Neural cell (in vitro differentiated cells): Measurements from ENCODE around the gene PPP2R5B. TPM values are rescaled to one million over a fixed set of nuclear protein-coding genes. Genes with fewer than 3 reads are reported as not detected.

ENCODE experiments used
- H2AFZ ChIP-seq: fragments of 200-600, 300-800 bp; sonication (generic), shearing (Covaris generic); 2 replicates; pipeline ENCODE4 v1.6.0; 2014; ENCODE audit warnings: low read depth, mild to moderate bottlenecking, antibody characterized with exemption, low read length, moderate library complexity
- H3F3A ChIP-seq: fragments of 200-600 bp; shearing (Covaris generic); 2 replicates; pipeline ENCODE4 v1.6.1; 2016; ENCODE audit warnings: mild to moderate bottlenecking, moderate library complexity, mixed read lengths, antibody characterized with exemption, low read length; ENCODE audit not compliant: insufficient read depth, poor library complexity, severe bottlenecking
- H3K27ac ChIP-seq: fragments of 200-600, 300-800 bp; sonication (generic), shearing (Covaris generic); 2 replicates; pipeline ENCODE4 v1.5.1; 2014; ENCODE audit warnings: mild to moderate bottlenecking, low read length, moderate library complexity
- H3K27me3 ChIP-seq: fragments of 300-800, 200-600 bp; sonication (generic), shearing (Covaris generic); 2 replicates; pipeline ENCODE4 v1.6.0; 2014; ENCODE audit warnings: mild to moderate bottlenecking, low read depth, low read length, moderate library complexity; ENCODE audit not compliant: insufficient read depth
- H3K36me3 ChIP-seq: fragments of 300-800, 200-600 bp; sonication (generic), shearing (Covaris generic); 2 replicates; pipeline ENCODE4 v1.5.1; 2014; ENCODE audit warnings: mild to moderate bottlenecking, antibody characterized with exemption, low read length, moderate library complexity; ENCODE audit not compliant: insufficient read depth
- H3K4me2 ChIP-seq: fragments of 300-800, 200-600 bp; sonication (generic), shearing (Covaris generic); 2 replicates; pipeline ENCODE4 v1.6.0; 2014; ENCODE audit warnings: mild to moderate bottlenecking, low read length
- H3K4me3 ChIP-seq: fragments of 300-800, 200-600 bp; sonication (generic), shearing (Covaris generic); 2 replicates; pipeline ENCODE4 v1.5.1; 2014; ENCODE audit warnings: mild to moderate bottlenecking, low read length, moderate library complexity
- H3K79me2 ChIP-seq: fragments of 200-600 bp; shearing (Covaris generic); replicated peaks from 2 replicates; pipeline ENCODE4 v1.6.0; 2014; ENCODE audit warnings: mild to moderate bottlenecking, low read length, moderate library complexity; ENCODE audit not compliant: insufficient read depth
- H3K9ac ChIP-seq: fragments of 300-800, 200-600 bp; sonication (generic), shearing (Covaris generic); 2 replicates; pipeline ENCODE4 v1.6.1; 2016; ENCODE audit warnings: mild to moderate bottlenecking, low read length, mixed read lengths
- H3K9me2 ChIP-seq: fragments of 200-600 bp; shearing (Covaris generic); 2 replicates; pipeline ENCODE4 v1.6.1; 2016; ENCODE audit warnings: mild to moderate bottlenecking, low read length, mixed read lengths; ENCODE audit not compliant: insufficient read depth
- H3K9me3 ChIP-seq: fragments of 200-600, 300-800 bp; sonication (generic), shearing (Covaris generic); 2 replicates; pipeline ENCODE4 v1.6.1; 2016; ENCODE audit warnings: mild to moderate bottlenecking, mixed run types, low read length, moderate library complexity, mixed read lengths
- H4K20me1 ChIP-seq: fragments of 200-600 bp; shearing (Covaris generic); 2 replicates; pipeline ENCODE4 v1.6.1; 2016; ENCODE audit warnings: mild to moderate bottlenecking, mixed run types; ENCODE audit not compliant: insufficient read depth
- CTCF ChIP-seq: fragments of 450-650 bp; IDR thresholded peaks from 2 replicates; pipeline ENCODE4 v1.5.1; 2014; ENCODE audit warnings: antibody characterized with exemption, mild to moderate bottlenecking, moderate library complexity; ENCODE audit not compliant: poor library complexity, severe bottlenecking
- EP300 ChIP-seq: fragments of 450-650 bp; conservative IDR thresholded peaks from 2 replicates; pipeline ENCODE4 v1.6.1; 2014; ENCODE audit warnings: antibody characterized with exemption, mild to moderate bottlenecking, moderate library complexity; ENCODE audit not compliant: poor library complexity, severe bottlenecking
- EZH2 ChIP-seq: fragments of 200-600, 300-800 bp; shearing (Covaris generic), sonication (generic); IDR thresholded peaks from 2 replicates; pipeline ENCODE4 v1.6.1; 2014; ENCODE audit warnings: antibody characterized with exemption, low read length, borderline replicate concordance, mild to moderate bottlenecking; ENCODE audit not compliant: insufficient read depth, poor library complexity, severe bottlenecking
- MXI1 ChIP-seq: fragments of 450-650 bp; conservative IDR thresholded peaks from 2 replicates; pipeline ENCODE4 v1.6.1; 2014; ENCODE audit warnings: antibody characterized with exemption, mild to moderate bottlenecking; ENCODE audit not compliant: poor library complexity, severe bottlenecking
- POLR2AphosphoS5 ChIP-seq: IDR thresholded peaks from 2 replicates; pipeline ENCODE4 v1.6.1; 2012
- RAD21 ChIP-seq: fragments of 450-650 bp; conservative IDR thresholded peaks from 2 replicates; pipeline ENCODE4 v1.6.1; 2014; ENCODE audit warnings: antibody characterized with exemption, mild to moderate bottlenecking, moderate library complexity
- REST ChIP-seq: IDR thresholded peaks from 2 replicates; pipeline ENCODE4 v1.6.1; 2012; ENCODE audit warnings: borderline replicate concordance
- SMC3 ChIP-seq: fragments of 450-650 bp; conservative IDR thresholded peaks from 2 replicates; pipeline ENCODE4 v1.6.1; 2014; ENCODE audit warnings: antibody characterized with exemption, mild to moderate bottlenecking, moderate library complexity; ENCODE audit not compliant: poor library complexity
- TAF1 ChIP-seq: IDR thresholded peaks from 2 replicates; pipeline ENCODE4 v1.6.1; 2012; ENCODE audit warnings: low read depth
- polyA plus RNA-seq: library from polyadenylated mRNA; depleted of rRNA; stranded (reverse); fragments of >200 nt; gene quantifications from 2 replicates; pipeline ENCODE4 v1.2.3, GENCODE V29; 2014

The PPP2R5B gene
- polyA plus RNA-seq, 1 donor from 2014 or later = 76.1 TPM

- peak; percentile 87 for TF ChIP-seq REST
Observed at GRCh38 chr11:64878494-64879243, 45.8 kb upstream of the PPP2R5B start, which contains the start of gene EHD1 (continued).

- Histone ChIP-seq H3K36me3 (no peaks in the 10 kb centered on the region), H3K4me3 (peak overlapping the region; percentile 81), H4K20me1 (no peaks in the 10 kb centered on the region), H3K27ac (peak overlapping the region; percentile 94), H3K9me3 (no peaks in the 10 kb centered on the region), H3K9ac (peak overlapping the region; percentile 93), H2AFZ (peak overlapping the region; percentile 74), H3K79me2 (peaks cover 29% of the 10 kb centered on the region), H3K27me3 (no peaks in the 10 kb centered on the region), H3K4me2 (peak overlapping the region; percentile 57), H3F3A (no peaks in the 10 kb centered on the region), H3K9me2 (no peaks in the 10 kb centered on the region)
- TF ChIP-seq TAF1 (no peak), REST (no peak), CTCF (no peak), RAD21 (no peak), MXI1 (no peak), EP300 (no peak), EZH2 (no peak), SMC3 (no peak), POLR2AphosphoS5 (no peak)
Observed at GRCh38 chr11:64879244-64879900, 45.1 kb upstream of the PPP2R5B start.
